SK-N-SH (cell line): ENCODE data around the gene NUP205. TPM values are rescaled to one million over a fixed set of nuclear protein-coding genes. Genes with fewer than 3 reads are reported as not detected.

Experiments used
- CTCF ChIA-PET: fragments of 300-600, 350-600 bp; formaldehyde crosslinking; extraction: SDS; loops from one replicate; lab custom pipeline; 2021; lab: Yijun Ruan, JAX
- POLR2A ChIA-PET: fragments of 350-600 bp; sonication (Branson Sonifier 250); formaldehyde crosslinking; extraction: SDS; loops from one replicate; lab custom pipeline; 2020; ENCODE audit warnings: antibody characterized with exemption, inconsistent platforms; lab: Yijun Ruan, JAX
- DNase-seq: peaks from one replicate; pipeline ENCODE4 v3.0.0; 2012
- H2AFZ ChIP-seq: fragments of 200-600 bp; sonication (generic); 2 replicates; pipeline ENCODE4 v1.8.1; 2016; ENCODE audit warnings: antibody characterized with exemption, mild to moderate bottlenecking, low read depth
- H3F3A ChIP-seq: fragments of 200-600 bp; sonication (generic); replicated peaks from 2 replicates; pipeline ENCODE3; 2016; ENCODE audit warnings: antibody characterized with exemption, mild to moderate bottlenecking; ENCODE audit not compliant: insufficient read depth
- H3K27ac ChIP-seq, 2 experiments: fragments of 200-500 bp in 1 of 2; fragments of 200-600 bp in 1 of 2; sonication (Bioruptor generic) in 1 of 2; sonication (generic), shearing (Covaris generic) in 1 of 2; 2 replicates each; pipeline versions ENCODE4 v1.5.1 to v1.6.1; 2014 to 2016; ENCODE audit warnings: low read depth in 2 of 2, inconsistent platforms in 1 of 2, low read length in 1 of 2, mild to moderate bottlenecking in 1 of 2, mixed read lengths in 1 of 2
- H3K27me3 ChIP-seq: fragments of 200-600 bp; sonication (generic), shearing (Covaris generic); 2 replicates; pipeline ENCODE4 v1.6.1; 2016; ENCODE audit warnings: mixed run types; ENCODE audit not compliant: insufficient read depth
- H3K36me3 ChIP-seq, 2 experiments: fragments of 200-500 bp in 1 of 2; fragments of 200-600 bp in 1 of 2; sonication (Bioruptor generic) in 1 of 2; sonication (generic) in 1 of 2; replicated peaks in 1 of 2; 2 replicates each; pipeline versions ENCODE3 to v1.5.1; 2014 to 2016; ENCODE audit warnings: low read length in 1 of 2, mild to moderate bottlenecking in 1 of 2; ENCODE audit not compliant: insufficient read depth in 2 of 2, control insufficient read depth in 1 of 2
- H3K4me1 ChIP-seq, 2 experiments: fragments of 200-500 bp in 1 of 2; fragments of 200-600 bp in 1 of 2; sonication (Bioruptor generic) in 1 of 2; sonication (generic), shearing (Covaris generic) in 1 of 2; 2 replicates each; pipeline versions ENCODE4 v1.5.1 to v1.6.1; 2014 to 2016; ENCODE audit warnings: low read depth in 1 of 2, low read length in 1 of 2, mixed run types in 1 of 2; ENCODE audit not compliant: insufficient read depth in 2 of 2, control insufficient read depth in 1 of 2
- H3K4me2 ChIP-seq: fragments of 200-600 bp; sonication (generic), shearing (Covaris generic); 2 replicates; pipeline ENCODE4 v1.6.1; 2017; ENCODE audit warnings: mixed run types
- H3K4me3 ChIP-seq, 2 experiments: fragments of 200-500 bp in 1 of 2; fragments of 200-600 bp in 1 of 2; sonication (Bioruptor generic) in 1 of 2; sonication (generic), shearing (Covaris generic) in 1 of 2; 2 replicates each; pipeline versions ENCODE4 v1.5.1 to v1.8.1; 2014 to 2016; ENCODE audit warnings: low read depth in 2 of 2, inconsistent platforms in 1 of 2, low read length in 1 of 2, mild to moderate bottlenecking in 1 of 2, mixed read lengths in 1 of 2, moderate library complexity in 1 of 2
- H3K79me2 ChIP-seq: fragments of 200-600 bp; sonication (generic); 2 replicates; pipeline ENCODE4 v1.8.1; 2017; ENCODE audit warnings: mild to moderate bottlenecking; ENCODE audit not compliant: insufficient read depth
- H3K9ac ChIP-seq: fragments of 200-600 bp; sonication (generic); 2 replicates; pipeline ENCODE4 v1.6.1; 2017; ENCODE audit warnings: mixed run types
- H3K9me2 ChIP-seq: fragments of 200-600 bp; sonication (generic); 2 replicates; pipeline ENCODE4 v1.6.1; 2017; ENCODE audit warnings: mixed run types
- H3K9me3 ChIP-seq: fragments of 200-600 bp; sonication (generic); 2 replicates; pipeline ENCODE4 v1.6.1; 2017; ENCODE audit warnings: mixed run types, mild to moderate bottlenecking, moderate library complexity
- H4K20me1 ChIP-seq: fragments of 200-600 bp; sonication (generic); 2 replicates; pipeline ENCODE4 v1.6.1; 2017; ENCODE audit warnings: mild to moderate bottlenecking, mixed run types; ENCODE audit not compliant: insufficient read depth
- CTCF ChIP-seq: fragments of 200-600 bp; sonication (generic); IDR thresholded peaks from 2 replicates; pipeline ENCODE4 v1.6.1; 2017; ENCODE audit warnings: antibody characterized with exemption, mild to moderate bottlenecking, moderate library complexity
- JUND ChIP-seq: IDR thresholded peaks from 2 replicates; pipeline ENCODE4 v1.4.0; 2012
- MXI1 ChIP-seq: IDR thresholded peaks from 2 replicates; pipeline ENCODE4 v1.6.1; 2012; ENCODE audit warnings: mild to moderate bottlenecking, low read depth, low read length, improper control_type of control experiment
- NRF1 ChIP-seq: IDR thresholded peaks from 2 replicates; pipeline ENCODE4 v1.6.1; 2012; ENCODE audit warnings: low read depth, mild to moderate bottlenecking, low read length
- RAD21 ChIP-seq: IDR thresholded peaks from 2 replicates; pipeline ENCODE4 v1.6.1; 2012; ENCODE audit warnings: mild to moderate bottlenecking, low read length
- RCOR1 ChIP-seq: fragments of 150-350 bp; IDR thresholded peaks from 2 replicates; pipeline ENCODE4 v1.6.1; 2017; ENCODE audit warnings: antibody characterized with exemption, low read length
- SMC3 ChIP-seq: IDR thresholded peaks from 2 replicates; pipeline ENCODE4 v1.6.1; 2012; ENCODE audit warnings: low read depth, low read length, improper control_type of control experiment
- TAF1 ChIP-seq: IDR thresholded peaks from 2 replicates; pipeline ENCODE4 v1.6.1; 2012; ENCODE audit warnings: low read depth, mild to moderate bottlenecking, low read length, moderate library complexity, borderline replicate concordance
- TCF12 ChIP-seq: IDR thresholded peaks from 2 replicates; pipeline ENCODE4 v1.4.0; 2012
- USF1 ChIP-seq: IDR thresholded peaks from 2 replicates; pipeline ENCODE4 v1.4.0; 2012; ENCODE audit warnings: low read depth, borderline replicate concordance
- YY1 ChIP-seq: IDR thresholded peaks from 2 replicates; pipeline ENCODE4 v1.4.0; 2012; ENCODE audit warnings: low read depth, mild to moderate bottlenecking
- WGBS: methylation state at CpG from one replicate; pipeline ENCODE4 v1.1.6; 2017; ENCODE audit warnings: low lambda C conversion rate; 5-methylcytosine and 5-hydroxymethylcytosine counted together
- polyA plus RNA-seq, 3 experiments: library from polyadenylated mRNA; depleted of rRNA; stranded (reverse); fragments of >200 nt; gene quantifications; 2 replicates each; pipeline ENCODE4 v1.2.3, GENCODE V29; 2012
- TF ChIP-seq, protein P1 (sequence below): fragments of 150-350 bp; IDR thresholded peaks from 2 replicates; pipeline ENCODE4 v1.6.1; 2017; ENCODE audit warnings: antibody characterized with exemption, low read length, low read depth, borderline replicate concordance

Gene NUP205
- polyA plus RNA-seq, 1 of the 3 experiments (the other 2 are of a cell fraction) = 48.2 TPM

DNA sequence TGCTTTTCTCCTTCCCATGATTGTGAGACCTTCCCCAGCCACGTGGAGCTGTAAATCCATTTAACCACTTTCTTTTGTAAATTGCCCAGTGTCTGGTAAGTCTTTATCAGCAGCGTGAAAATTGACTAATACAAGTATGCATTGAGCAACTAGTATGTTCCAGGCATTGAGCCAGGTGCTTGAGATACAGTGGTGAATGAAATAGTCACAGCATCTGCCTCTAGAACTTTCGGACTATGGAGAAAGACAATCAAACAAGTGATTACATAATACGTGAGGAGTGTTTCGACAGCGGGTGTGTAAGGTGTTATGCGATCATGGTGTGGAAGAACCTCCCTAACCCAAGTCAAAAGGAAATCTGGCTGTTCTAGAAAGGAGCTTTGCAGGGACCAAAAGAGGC lies 21.6 kb upstream of the NUP205 start:
- Histone ChIP-seq H3K4me3 (no peak overlapping the region), H3K4me2 (no peak overlapping the region), H3K27me3 (no peaks in the 10 kb centered on the region), H3K4me1 (no peaks in the 10 kb centered on the region), H3K79me2 (no peaks in the 10 kb centered on the region), H3K9ac (no peak overlapping the region), H3K27ac (no peak overlapping the region), H3K36me3 (no peaks in the 10 kb centered on the region), H4K20me1 (no peaks in the 10 kb centered on the region), H3K9me3 (no peaks in the 10 kb centered on the region), H3F3A (no peaks in the 10 kb centered on the region)
- WGBS = 63% methylated on average over 7 of the region's 7 CpGs
- CTCF ChIA-PET = no interaction called here
- DNase-seq = no peak
- no peak for TF ChIP-seq TAF1
- TF ChIP-seq MXI1 = no peak
- TF ChIP-seq USF1 = no peak
- TF ChIP-seq YY1 = no peak
- no peak for TF ChIP-seq RAD21
- TF ChIP-seq CTCF = no peak
- TF ChIP-seq SMC3 = no peak
- TF ChIP-seq, protein P1, sequence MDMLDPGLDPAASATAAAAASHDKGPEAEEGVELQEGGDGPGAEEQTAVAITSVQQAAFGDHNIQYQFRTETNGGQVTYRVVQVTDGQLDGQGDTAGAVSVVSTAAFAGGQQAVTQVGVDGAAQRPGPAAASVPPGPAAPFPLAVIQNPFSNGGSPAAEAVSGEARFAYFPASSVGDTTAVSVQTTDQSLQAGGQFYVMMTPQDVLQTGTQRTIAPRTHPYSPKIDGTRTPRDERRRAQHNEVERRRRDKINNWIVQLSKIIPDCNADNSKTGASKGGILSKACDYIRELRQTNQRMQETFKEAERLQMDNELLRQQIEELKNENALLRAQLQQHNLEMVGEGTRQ = no peak
- no peak for TF ChIP-seq NRF1
- no peak for TF ChIP-seq RCOR1
- TF ChIP-seq TCF12 = no peak
- TF ChIP-seq, all 33 proteins: peak for 0
- H2AFZ ChIP-seq = no peak overlapping the region
- POLR2A ChIA-PET = no interaction called here
- H3K9me2 ChIP-seq = no peaks in the 10 kb centered on the region

GRCh38 chr7:135537453-135537852 lies 20.3 kb upstream of the NUP205 start:
- no peak overlapping the region for H3K9ac ChIP-seq
- no peaks in the 10 kb centered on the region for H3K9me2 ChIP-seq
- H3K27ac ChIP-seq = no peak overlapping the region
- no peak overlapping the region for H3K4me2 ChIP-seq
- H2AFZ ChIP-seq = no peak overlapping the region
- H3K27me3 ChIP-seq = no peaks in the 10 kb centered on the region
- DNase-seq = no peak
- ChIA-PET CTCF (interaction anchor here (0.8 kb wide), 1 partner anchor 49 kb away, joined by 4 read pairs; no protein-coding TSS in a partner anchor), POLR2A (no interaction called here)
- H3K36me3 ChIP-seq = no peaks in the 10 kb centered on the region
- 80% methylated on average over 1 of the region's 1 CpG for WGBS
- H3K4me3 ChIP-seq = no peak overlapping the region
- H3F3A ChIP-seq = no peaks in the 10 kb centered on the region
- no peaks in the 10 kb centered on the region for H3K79me2 ChIP-seq
- no peaks in the 10 kb centered on the region for H3K4me1 ChIP-seq
- TF ChIP-seq JUND = no peak
- H4K20me1 ChIP-seq = no peaks in the 10 kb centered on the region
- no peaks in the 10 kb centered on the region for H3K9me3 ChIP-seq
